Measurements from ENCODE around the gene MBD3L5.
A peak's percentile ranks its signal among the peaks of the same experiment; 100 is the strongest.
"Not testable (repeated sequence)": the region's sequence is repeated elsewhere in the genome, so short reads cannot be mapped to it uniquely, and the experiment has no call there.

The MBD3L5 gene

DNA sequence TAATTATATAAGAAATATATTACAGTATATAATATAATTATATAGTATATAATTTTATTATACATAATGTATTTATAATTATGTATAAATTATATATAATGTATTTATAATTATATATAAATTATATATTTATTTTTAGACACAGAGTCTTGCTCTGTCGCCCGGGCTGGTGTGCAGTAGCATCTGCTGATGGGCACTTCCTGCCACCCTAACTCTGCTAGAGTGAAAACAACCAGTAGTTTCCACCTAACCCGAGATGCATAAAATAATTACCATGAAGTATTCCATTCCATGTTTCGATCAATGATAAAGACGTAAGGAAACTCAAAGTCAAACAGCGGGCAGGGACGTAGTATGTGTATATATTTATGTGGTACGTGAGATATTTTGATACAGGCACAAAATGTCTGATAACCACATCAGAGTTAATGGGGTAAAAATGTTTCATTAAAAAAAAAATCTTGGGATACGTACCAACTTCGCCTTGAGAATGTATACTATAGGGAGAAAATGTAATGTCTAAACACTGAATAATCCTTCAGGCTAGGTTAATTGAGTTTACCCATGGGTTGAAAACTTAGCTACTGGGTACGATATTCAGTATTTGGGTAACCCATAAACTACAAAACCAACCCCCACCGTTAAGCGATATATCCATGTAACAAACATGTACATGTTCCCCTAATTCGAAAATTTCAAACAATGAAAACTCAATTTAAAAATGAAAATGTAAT is 24.4 kb downstream of the MBD3L5 start:
- not testable (repeated sequence) for DNase-seq

- not testable (repeated sequence) for DNase-seq
Observed at GRCh38 chr19:7055679-7056078, 25.3 kb downstream of the MBD3L5 start.

GRCh38 chr19:7056371-7056770 is 26.0 kb downstream of the MBD3L5 start:
- not testable (repeated sequence) for DNase-seq

GRCh38 chr19:7058576-7058975 is 28.2 kb downstream of the MBD3L5 start, which contains the start of gene MBD3L3:
MBD3L3 (minus strand) TSS chr19:7058676; CDS start chr19:7058605, 71 bp downstream.
- not testable (repeated sequence) for DNase-seq

GRCh38 chr19:7059977-7060376 is 29.6 kb downstream of the MBD3L5 start:
- not testable (repeated sequence) for DNase-seq

GRCh38 chr19:7063339-7063738 is 33.0 kb downstream of the MBD3L5 start:
- no peak for DNase-seq

GRCh38 chr19:7063764-7064418 is 33.5 kb downstream of the MBD3L5 start:
- no peak for DNase-seq

DNA sequence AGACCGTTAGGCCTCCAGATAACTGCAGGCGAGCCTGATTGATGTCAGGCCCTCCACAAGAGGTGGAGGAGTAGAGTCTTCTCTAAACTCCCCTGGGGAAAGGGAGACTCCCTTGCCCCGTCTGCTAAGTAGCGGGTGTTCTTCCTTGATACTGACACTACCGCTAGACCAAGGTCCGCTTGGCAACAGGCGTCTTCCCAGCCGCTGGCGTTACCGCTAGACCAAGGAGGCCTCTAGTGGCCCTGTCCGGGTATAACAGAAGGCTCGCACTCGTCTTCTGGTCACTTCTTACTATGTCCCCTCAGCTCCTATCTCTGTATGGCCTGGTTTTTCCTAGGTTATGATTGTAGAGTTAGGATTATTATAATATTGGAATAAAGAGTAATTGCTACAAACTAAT is 36.7 kb downstream of the MBD3L5 start:
- not testable (repeated sequence) for DNase-seq

DNA sequence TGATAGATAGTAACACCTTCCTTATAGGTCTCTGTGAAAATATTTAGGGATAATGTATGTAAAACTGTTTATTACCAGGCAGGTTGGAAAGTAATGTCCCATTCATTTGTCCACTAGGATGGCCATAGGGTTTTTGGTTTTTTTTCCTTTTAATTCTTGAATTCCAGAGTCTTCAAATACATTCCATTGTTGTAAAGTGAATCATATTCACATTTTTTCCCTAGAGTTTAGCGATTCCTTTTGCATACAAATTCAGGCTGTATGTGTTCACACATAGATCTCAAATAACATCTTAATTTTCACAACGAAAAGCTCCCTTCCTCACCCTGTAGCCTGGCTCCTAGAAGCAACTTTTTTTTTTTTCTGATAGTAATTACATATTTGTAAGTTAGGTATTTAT is 37.3 kb downstream of the MBD3L5 start:
- no peak for DNase-seq

DNA sequence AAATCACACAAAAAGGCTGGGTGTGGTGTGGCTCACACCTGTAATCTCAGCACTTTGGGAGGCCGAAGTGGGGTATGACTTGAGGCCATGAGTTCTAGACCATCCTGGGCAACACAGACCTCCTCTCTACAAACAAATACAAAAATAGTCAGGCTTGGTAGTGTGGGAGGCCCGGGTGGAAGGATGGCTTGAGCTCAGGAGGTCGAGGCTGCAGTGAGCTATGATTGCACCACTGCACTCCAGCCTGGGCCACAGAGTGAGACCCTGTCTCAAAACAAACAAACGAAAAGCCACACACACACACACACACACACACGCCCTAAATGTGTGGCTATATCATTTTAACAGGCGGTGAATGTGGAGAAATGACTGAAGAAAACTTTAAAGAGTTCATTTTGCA is 38.2 kb downstream of the MBD3L5 start:
- no peak for DNase-seq

DNA sequence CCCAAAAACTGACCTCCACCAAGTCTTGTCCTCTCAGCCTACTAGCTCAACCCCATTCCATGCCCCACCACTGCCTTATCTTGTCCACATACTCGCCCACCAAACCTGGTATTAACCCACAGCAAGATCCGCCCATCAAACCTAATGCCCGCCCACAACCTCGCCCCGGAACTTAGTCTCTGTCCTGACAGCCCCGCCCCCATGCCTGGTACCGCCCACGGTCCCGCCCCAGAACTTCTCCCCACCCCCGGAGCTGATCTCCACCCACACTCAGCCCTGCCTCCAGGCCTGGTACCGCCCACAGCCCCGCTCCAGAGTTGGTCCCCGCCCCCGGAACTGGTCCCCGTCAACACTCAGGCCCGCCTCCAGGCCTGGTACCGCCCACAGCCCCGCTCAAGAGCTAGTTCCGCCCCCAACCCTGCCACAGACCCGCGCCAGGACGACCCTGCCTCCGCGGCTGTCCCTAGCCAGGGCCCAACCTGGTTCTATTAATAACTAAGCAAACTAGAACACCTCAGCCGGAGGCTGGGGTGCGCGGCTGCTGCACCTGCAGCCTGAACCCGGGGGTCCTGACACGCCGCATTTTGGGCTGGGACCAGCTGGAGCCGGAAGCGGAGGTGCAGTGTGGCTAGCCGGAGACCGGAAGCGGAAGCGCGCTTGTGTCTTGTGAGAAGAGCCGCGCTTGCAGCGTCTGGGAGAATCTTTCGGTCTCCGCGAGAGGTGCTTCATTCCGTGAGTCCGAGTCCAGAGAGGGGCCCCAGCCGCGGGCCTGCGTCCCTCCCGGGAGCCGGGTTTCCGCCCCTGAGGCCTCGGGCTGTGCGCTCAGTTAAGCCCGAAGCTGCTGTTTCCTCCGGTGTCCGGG is 38.9 kb downstream of the MBD3L5 start, which contains the start of gene ZNF557:
ZNF557 (plus strand) TSS at position 662 of the 862 bp plus-strand sequence. CDS start 5,372 bp downstream, outside the sequence.
- peak; percentile 98 for DNase-seq

DNA sequence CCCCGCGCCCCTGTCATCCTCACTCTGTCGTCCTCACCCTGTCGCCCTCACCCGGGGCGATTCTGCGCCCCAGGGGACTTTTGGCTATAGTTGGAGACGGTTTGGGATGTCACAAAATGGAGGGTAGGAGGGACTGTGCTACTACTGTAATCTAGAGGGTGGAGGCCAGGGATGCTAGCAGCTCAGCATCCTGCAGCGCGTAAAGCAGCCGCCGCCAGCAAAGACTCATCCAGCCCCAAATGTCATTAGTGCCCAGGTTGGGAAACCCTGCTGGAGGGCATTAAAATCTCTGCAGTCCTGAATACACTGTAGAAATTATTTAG is 39.5 kb downstream of the MBD3L5 start:
- no peak for DNase-seq

DNA sequence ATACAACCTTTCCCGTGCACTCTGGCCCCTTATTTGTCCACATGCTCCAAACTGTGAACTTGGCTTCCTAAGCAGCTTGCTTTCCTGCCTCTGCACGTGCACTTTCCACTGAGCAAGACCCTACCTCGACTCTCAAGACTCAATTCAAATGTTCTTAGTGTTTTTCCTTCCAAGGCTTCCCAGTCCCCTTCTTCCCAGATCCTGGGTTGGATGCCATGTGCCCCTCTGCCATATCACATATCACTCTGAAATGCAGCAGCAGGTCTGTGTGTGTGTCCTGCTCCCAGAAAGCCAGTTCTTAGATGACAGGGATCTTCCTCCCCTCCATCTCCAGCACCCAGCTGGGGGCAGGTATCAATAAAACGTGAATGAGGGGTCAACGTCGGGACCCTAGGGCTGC is 42.2 kb downstream of the MBD3L5 start:
- no peak for DNase-seq

DNA sequence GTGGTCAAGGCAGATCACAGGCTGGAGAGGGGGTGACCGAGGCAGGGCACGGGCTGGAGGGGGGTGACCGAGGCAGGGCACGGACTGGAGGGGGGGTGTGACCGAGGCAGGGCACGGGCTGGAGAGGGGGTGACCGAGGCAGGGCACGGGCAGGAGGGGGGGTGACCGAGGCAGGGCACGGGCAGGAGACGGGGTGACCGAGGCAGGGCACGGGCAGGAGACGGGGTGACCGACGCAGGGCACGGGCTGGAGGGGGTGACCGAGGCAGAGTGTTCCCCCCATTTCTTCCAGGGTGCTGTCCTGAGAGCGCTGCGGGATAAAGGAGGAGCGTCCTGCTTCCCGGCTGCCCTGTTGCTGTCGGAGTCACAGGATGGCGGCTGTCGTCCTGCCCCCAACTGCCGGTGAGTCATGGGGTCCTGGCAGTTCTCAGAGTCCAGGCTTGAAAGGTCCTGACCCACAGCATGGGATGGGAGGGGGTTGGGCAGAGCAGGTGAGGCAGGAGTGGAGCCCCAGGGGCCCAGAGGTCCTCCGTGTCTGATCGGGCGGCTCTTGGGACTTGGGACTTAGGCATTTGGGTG is 44.4 kb downstream of the MBD3L5 start:
- DNase-seq: no peak

DNA sequence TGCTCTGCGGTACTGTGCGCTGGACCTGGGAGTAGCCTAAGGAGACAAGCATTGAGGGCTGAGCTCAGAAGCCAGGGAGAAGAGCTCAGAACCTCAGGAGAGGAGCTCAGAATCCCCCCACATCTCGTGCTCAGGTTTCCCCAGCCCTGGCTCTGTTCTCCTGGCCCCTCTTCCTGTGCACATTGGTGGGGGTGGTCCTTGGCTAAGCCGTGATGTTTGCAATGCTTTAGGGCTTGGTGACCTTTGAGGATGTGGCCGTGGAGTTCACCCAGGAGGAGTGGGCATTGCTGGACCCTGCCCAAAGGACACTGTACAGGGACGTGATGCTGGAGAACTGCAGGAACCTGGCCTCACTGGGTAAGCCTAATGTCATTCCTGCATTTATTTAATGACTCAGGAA is 45.8 kb downstream of the MBD3L5 start:
- no peak for DNase-seq

DNA sequence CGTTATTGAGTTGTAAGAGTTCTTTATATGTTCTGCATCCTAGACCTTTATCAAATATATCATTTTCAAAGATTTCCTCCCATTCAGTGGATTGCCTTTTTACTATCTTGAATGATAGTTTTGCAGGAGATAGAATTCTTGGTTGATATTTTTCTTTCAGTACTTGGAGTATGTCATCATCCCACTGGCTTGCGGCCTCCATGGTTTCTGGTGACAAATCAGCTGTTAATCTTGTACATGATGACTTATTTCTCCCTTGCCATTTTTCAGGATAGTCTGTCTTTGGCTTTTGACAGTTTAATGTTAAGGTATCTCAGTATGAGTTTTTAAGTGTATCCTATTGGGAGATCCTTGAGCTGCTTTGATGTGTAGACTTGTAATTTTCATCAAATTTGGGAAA is 47.6 kb downstream of the MBD3L5 start:
- DNase-seq: no peak
